GM23248 (cell line): ENCODE measurements around the gene CTNS.

Experiments used
- EZH2 ChIP-seq: fragments of 200-600 bp; sonication (generic); IDR thresholded peaks from 2 replicates; pipeline ENCODE4 v1.6.1; 2018; ENCODE audit warnings: antibody characterized with exemption, mild to moderate bottlenecking; ENCODE audit not compliant: insufficient read depth, poor library complexity, severe bottlenecking
- EZH2phosphoT487 ChIP-seq: fragments of 200-600 bp; sonication (generic); IDR thresholded peaks from 2 replicates; pipeline ENCODE4 v1.6.1; 2018; ENCODE audit warnings: antibody characterized with exemption, moderate library complexity, mild to moderate bottlenecking, low read depth; ENCODE audit not compliant: insufficient read depth

DNA sequence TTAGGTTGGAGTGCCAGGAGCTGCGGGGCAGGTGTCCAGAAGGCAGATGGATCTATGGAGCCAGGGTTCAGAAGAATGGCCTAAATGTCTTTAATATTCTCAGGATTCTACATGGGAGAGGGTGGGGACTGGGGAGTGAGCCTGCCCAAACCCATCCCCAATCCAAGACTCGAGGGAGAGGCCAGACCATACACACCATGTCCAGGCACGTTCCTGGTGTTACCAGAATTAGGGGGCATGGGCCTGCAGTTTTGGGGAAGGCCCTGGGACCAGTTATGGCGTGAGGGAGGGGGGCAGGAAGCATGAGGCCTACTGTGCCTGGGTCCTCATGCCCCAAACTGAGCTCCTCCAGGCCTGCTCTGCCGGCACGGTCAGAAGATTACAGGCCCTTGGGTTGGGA lies 30.0 kb downstream of the CTNS start:
- TF ChIP-seq EZH2, result no peak
- no peak for TF ChIP-seq EZH2phosphoT487
